Activated T-cell treated with anti-CD3 and anti-CD28 coated beads, Interleukin-2, amount 50 U/mL, for 24 hours (primary cell): ENCODE results near the gene MMP24OS.

ENCODE experiments used
- DNase-seq: peaks from one replicate; pipeline ENCODE4 v3.0.0-alpha.2; 2020
- H3K27ac Mint-ChIP-seq: 2 replicates; pipeline ENCODE4 v1.8.0; 2020; ENCODE audit warnings: mild to moderate bottlenecking, mixed read lengths
- H3K27me3 Mint-ChIP-seq: 2 replicates; pipeline ENCODE4 v1.8.0; 2020; ENCODE audit warnings: mixed read lengths
- H3K36me3 Mint-ChIP-seq: 2 replicates; pipeline ENCODE4 v1.8.0; 2020; ENCODE audit warnings: low read depth, mixed read lengths
- H3K4me1 Mint-ChIP-seq: 2 replicates; pipeline ENCODE4 v1.8.0; 2020; ENCODE audit warnings: low read depth, mixed read lengths
- H3K4me3 Mint-ChIP-seq: 2 replicates; pipeline ENCODE4 v1.8.0; 2020; ENCODE audit warnings: mild to moderate bottlenecking, moderate library complexity, mixed read lengths
- H3K9me3 Mint-ChIP-seq: 2 replicates; pipeline ENCODE4 v1.8.0; 2020; ENCODE audit warnings: mixed read lengths

The MMP24OS gene

GRCh38 chr20:35279533-35280174, 1.7 kb upstream of the MMP24OS start:
- Mint-ChIP-seq H3K27ac (peak overlapping the region; percentile 90), H3K4me1 (peaks cover 39% of the 10 kb centered on the region), H3K4me3 (no peak overlapping the region), H3K36me3 (peaks cover 89% of the 10 kb centered on the region), H3K9me3 (no peaks in the 10 kb centered on the region), H3K27me3 (no peaks in the 10 kb centered on the region)
- DNase-seq = no peak

DNA sequence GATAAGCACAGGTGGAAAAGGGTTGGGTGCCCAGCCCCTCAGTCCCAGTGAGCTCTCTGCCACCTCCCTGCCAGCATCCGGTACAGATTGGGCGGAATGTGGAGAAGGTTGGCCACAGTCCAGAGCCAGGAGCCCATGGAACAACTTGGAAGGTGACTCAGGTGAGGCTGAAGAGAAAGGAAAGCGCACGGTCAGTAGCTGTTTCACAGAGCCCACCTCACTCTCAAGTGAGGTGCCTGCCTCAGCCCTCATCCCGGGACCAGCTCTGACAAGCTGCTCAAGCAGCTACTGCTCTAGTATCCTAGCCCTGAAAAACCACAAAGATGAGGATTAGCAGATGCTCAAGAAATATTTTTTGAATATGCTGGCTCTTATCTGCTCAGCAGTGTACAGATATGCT, 1.1 kb upstream of the MMP24OS start:
- Mint-ChIP-seq H3K27me3 (no peaks in the 10 kb centered on the region), H3K36me3 (peaks cover 89% of the 10 kb centered on the region), H3K9me3 (no peaks in the 10 kb centered on the region), H3K4me1 (peaks cover 39% of the 10 kb centered on the region), H3K4me3 (no peak overlapping the region), H3K27ac (peak overlapping the region; percentile 90)
- DNase-seq = no peak

- Mint-ChIP-seq H3K4me1 (peaks cover 22% of the 10 kb centered on the region), H3K36me3 (peaks cover 84% of the 10 kb centered on the region)
Observed at GRCh38 chr20:35277127-35277526, 795 bp downstream of the MMP24OS start.

GRCh38 chr20:35276408-35276807, 1.5 kb downstream of the MMP24OS start:
- H3K27ac Mint-ChIP-seq = peak overlapping the region; percentile 98
- H3K4me3 Mint-ChIP-seq = peak overlapping the region; percentile 97
- H3K27me3 Mint-ChIP-seq = no peaks in the 10 kb centered on the region
- H3K9me3 Mint-ChIP-seq = no peaks in the 10 kb centered on the region
- DNase-seq = no peak
- peaks cover 83% of the 10 kb centered on the region for H3K36me3 Mint-ChIP-seq
- peaks cover 17% of the 10 kb centered on the region for H3K4me1 Mint-ChIP-seq

More at GRCh38 chr20:35277127-35277526, 795 bp downstream of the MMP24OS start:
- H3K27ac Mint-ChIP-seq = peak overlapping the region; percentile 98
- H3K9me3 Mint-ChIP-seq = no peaks in the 10 kb centered on the region
- H3K27me3 Mint-ChIP-seq = no peaks in the 10 kb centered on the region
- DNase-seq = no peak
- peak overlapping the region; percentile 97 for H3K4me3 Mint-ChIP-seq

DNA sequence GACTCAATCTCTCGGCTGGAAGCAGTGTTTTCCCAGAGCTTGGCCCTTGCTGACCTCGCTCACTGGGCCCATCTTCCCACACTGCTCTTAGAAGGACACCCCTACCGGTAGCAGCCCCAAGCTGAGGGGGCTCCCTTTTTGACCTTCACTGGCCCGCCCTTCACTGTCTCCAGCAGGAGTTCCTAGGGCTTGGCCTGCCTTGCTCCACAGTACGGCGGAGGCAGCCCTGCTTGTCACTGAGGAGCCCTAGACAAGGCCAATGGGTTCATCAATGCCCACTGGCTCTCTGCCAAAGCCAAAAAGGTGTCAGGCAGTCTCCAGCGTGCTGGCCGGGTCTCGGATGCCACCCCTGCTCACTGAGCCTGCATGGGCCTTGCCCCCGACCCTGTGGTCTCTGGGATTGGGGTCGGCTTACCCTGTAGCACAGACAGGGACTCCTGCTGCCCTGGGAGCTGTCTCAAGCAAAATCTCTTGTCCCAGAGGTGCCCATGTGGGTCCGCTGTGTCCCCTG, 2.1 kb downstream of the MMP24OS start:
- peak overlapping the region; percentile 98 for H3K27ac Mint-ChIP-seq
- peak overlapping the region; percentile 97 for H3K4me3 Mint-ChIP-seq
- peaks cover 84% of the 10 kb centered on the region for H3K36me3 Mint-ChIP-seq
- H3K4me1 Mint-ChIP-seq = peaks cover 17% of the 10 kb centered on the region
- H3K27me3 Mint-ChIP-seq = no peaks in the 10 kb centered on the region
- DNase-seq = no peak
- H3K9me3 Mint-ChIP-seq = no peaks in the 10 kb centered on the region

- no peaks in the 10 kb centered on the region for H3K9me3 Mint-ChIP-seq
- peak overlapping the region; percentile 63 for H3K27ac Mint-ChIP-seq
- H3K4me1 Mint-ChIP-seq = peaks cover 13% of the 10 kb centered on the region
- H3K4me3 Mint-ChIP-seq = no peak overlapping the region
- H3K36me3 Mint-ChIP-seq = peaks cover 81% of the 10 kb centered on the region
- DNase-seq = no peak
- no peaks in the 10 kb centered on the region for H3K27me3 Mint-ChIP-seq
Observed at GRCh38 chr20:35274172-35275092, 3.5 kb downstream of the MMP24OS start.

- Mint-ChIP-seq H3K9me3 (no peaks in the 10 kb centered on the region), H3K27me3 (no peaks in the 10 kb centered on the region), H3K4me3 (no peak overlapping the region), H3K4me1 (peaks cover 17% of the 10 kb centered on the region), H3K27ac (peak overlapping the region; percentile 63), H3K36me3 (peaks cover 78% of the 10 kb centered on the region)
- no peak for DNase-seq
Observed at GRCh38 chr20:35273449-35274171, 4.3 kb downstream of the MMP24OS start.

DNA sequence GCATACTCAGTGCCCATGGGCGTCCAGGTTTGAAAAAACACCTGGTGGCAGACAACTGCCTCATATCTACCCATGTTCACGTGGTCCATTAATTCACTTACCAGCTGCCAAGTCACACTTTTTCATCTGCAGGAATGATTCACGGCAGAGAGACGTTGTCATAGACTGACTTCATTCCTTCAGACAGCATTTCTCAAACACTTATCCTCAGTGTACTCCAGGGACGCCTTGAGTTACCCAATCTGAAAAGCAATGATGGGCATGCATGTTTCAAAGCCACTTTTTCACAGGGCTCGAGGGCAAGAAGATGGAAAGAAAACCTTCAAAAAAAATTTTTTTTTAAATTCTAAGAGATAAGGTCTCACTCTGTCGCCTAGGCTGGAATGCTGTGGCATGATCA, 6.0 kb downstream of the MMP24OS start:
- Mint-ChIP-seq H3K27ac (no peak overlapping the region), H3K4me1 (peaks cover 14% of the 10 kb centered on the region), H3K36me3 (peaks cover 82% of the 10 kb centered on the region), H3K4me3 (no peak overlapping the region), H3K27me3 (no peaks in the 10 kb centered on the region), H3K9me3 (no peaks in the 10 kb centered on the region)
- no peak for DNase-seq

DNA sequence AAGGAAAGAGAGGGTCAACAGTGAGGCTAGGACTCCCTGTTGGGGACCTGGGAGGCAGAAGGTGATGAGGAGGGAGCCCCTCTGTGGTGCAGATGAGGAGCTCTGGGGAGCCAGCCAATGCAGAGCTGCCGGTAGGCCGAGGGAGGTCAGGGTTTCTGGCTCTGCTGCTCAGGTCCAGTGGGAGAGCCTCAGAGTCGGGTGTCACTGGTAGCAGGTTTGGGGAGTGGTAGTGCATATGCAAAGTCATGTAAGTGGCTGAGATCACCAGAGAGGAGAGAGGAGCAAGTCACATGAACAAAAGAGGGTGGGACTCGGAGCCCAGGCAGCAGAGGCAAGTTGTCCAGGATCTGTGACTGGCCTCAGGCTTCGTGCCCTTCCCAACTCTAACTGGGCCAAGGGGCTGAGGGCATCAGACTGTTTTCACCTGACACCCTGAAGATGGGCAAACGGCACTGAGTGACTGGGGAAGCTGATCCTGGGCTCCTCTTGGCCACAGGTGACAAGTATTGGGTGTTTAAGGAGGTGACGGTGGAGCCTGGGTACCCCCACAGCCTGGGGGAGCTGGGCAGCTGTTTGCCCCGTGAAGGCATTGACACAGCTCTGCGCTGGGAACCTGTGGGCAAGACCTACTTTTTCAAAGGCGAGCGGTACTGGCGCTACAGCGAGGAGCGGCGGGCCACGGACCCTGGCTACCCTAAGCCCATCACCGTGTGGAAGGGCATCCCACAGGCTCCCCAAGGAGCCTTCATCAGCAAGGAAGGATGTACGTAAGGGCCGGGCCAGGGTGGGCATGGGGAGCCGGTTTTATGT, 6.6 kb downstream of the MMP24OS start:
- Mint-ChIP-seq H3K4me1 (peaks cover 9% of the 10 kb centered on the region), H3K27ac (peak overlapping the region; percentile 52), H3K27me3 (no peaks in the 10 kb centered on the region), H3K4me3 (no peak overlapping the region), H3K36me3 (peaks cover 82% of the 10 kb centered on the region), H3K9me3 (no peaks in the 10 kb centered on the region)
- DNase-seq = no peak

DNA sequence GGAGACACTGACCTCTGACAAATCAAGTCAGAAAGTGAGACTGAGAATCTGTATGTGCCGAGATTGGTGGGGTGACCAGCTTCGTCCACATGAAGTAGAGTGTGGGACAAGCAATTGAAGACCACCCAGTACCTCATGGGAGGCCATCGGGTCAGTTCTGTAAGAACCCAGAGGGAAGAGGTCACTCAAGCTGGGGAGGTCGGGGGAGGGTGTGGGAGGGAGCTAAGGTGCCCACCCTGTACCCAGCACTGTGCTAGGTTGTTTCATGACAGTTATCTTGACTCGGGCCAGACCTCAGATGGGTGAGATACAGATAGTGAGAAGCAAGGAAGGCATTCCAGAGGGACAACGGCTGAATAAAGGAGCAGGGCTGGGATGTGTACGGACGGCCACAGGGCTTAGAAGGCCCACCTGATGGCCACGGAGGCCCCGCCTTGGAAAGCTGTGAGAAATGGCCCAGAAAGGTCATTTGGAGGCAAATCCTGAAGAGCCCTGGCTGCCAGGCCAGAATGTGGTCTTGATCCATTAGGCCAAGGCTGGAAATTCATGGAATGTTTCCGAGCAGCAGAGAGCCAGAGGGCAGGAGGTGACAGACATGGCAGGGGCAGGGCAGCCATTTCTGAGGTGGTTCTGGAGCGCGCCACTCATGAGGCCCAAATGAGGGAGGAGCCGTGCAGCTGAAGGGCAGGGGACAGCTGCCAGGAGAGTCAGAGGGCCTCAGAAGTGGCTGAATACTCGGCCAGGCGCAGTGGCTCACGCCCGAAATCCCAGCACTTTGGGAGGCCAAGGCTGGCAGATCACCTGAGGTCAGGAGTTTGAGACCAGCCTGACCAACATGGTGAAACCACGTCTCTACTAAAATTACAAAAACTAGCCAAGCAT, 7.7 kb downstream of the MMP24OS start:
- no peaks in the 10 kb centered on the region for H3K9me3 Mint-ChIP-seq
- H3K27ac Mint-ChIP-seq = peak overlapping the region; percentile 52
- H3K4me3 Mint-ChIP-seq = no peak overlapping the region
- DNase-seq = no peak
- peaks cover 3% of the 10 kb centered on the region for H3K4me1 Mint-ChIP-seq
- H3K36me3 Mint-ChIP-seq = peaks cover 75% of the 10 kb centered on the region
- H3K27me3 Mint-ChIP-seq = no peaks in the 10 kb centered on the region

GRCh38 chr20:35269055-35269781, 8.7 kb downstream of the MMP24OS start:
- H3K4me3 Mint-ChIP-seq = no peak overlapping the region
- H3K9me3 Mint-ChIP-seq = no peaks in the 10 kb centered on the region
- DNase-seq = peak; percentile 65
- peaks cover 71% of the 10 kb centered on the region for H3K36me3 Mint-ChIP-seq
- peaks cover 3% of the 10 kb centered on the region for H3K4me1 Mint-ChIP-seq
- H3K27ac Mint-ChIP-seq = no peak overlapping the region
- no peaks in the 10 kb centered on the region for H3K27me3 Mint-ChIP-seq

DNA sequence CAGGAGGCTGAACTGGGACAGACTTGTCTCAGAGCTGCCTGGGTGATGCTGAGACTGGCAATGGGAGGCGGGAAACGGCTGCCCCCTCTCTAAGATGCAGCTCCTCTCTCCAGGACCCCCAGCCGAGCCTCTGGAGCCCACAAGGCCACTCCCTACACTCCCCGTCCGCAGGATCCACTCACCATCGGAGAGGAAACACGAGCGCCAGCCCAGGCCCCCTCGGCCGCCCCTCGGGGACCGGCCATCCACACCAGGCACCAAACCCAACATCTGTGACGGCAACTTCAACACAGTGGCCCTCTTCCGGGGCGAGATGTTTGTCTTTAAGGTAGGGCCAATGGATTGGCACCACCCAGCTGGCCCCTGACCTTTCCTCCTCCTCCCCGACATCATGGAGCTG, 10.8 kb downstream of the MMP24OS start:
- Mint-ChIP-seq H3K27me3 (no peaks in the 10 kb centered on the region), H3K27ac (no peak overlapping the region), H3K9me3 (no peaks in the 10 kb centered on the region)

More for the DNA sequence above, 10.8 kb downstream of the MMP24OS start:
- peaks cover 3% of the 10 kb centered on the region for H3K4me1 Mint-ChIP-seq
- no peak for DNase-seq
- no peak overlapping the region for H3K4me3 Mint-ChIP-seq
- H3K36me3 Mint-ChIP-seq = peaks cover 62% of the 10 kb centered on the region
